GM21825 (cell line): ENCODE data around the gene FBXO39.
"Not testable (repeated sequence)": the region's sequence is repeated elsewhere in the genome, so short reads cannot be mapped to it uniquely, and the experiment has no call there.

Experiments used
- ATAC-seq: cut with Tn5 transposase; IDR thresholded peaks from one replicate; pipeline ENCODE4 v1.9.1; 2021; ENCODE audit warnings: mild to moderate bottlenecking, moderate library complexity; ENCODE audit not compliant: unreplicated experiment

The FBXO39 gene

DNA sequence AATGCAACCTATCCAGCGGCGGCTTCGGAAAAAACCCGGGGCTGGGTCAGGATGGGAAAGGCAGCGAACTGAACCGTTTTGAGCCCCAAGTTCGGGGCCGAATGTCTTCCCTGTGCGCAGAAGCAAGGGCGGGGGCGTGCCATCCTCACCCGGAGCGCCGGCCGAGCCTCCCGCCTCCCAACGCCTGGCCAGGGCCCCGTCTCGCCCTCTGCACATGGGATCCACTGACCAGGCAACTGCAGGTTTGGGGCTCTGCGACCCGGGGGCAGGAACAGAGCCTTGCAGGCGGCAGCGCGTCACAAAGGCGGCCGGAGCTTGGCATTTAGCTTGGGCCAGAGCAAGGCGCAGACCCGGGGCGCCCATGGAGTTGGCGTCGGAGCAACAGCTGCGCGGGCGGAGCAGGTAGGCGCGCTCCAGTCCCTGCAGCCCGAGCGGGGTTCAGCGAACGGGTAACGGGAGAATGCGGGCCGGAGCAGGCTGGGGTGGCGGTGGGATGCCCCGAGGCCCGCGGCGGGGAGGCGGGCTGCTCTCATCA, at the start of gene FBXO39:
Gene FBXO39, plus strand, starts transcription at position 345 of the 535 bp plus-strand sequence. CDS start 3,654 bp downstream, outside the sequence.
- no peak for ATAC-seq

GRCh38 chr17:6729531-6729930, 46.5 kb upstream of the FBXO39 start:
- ATAC-seq, result no peak

DNA sequence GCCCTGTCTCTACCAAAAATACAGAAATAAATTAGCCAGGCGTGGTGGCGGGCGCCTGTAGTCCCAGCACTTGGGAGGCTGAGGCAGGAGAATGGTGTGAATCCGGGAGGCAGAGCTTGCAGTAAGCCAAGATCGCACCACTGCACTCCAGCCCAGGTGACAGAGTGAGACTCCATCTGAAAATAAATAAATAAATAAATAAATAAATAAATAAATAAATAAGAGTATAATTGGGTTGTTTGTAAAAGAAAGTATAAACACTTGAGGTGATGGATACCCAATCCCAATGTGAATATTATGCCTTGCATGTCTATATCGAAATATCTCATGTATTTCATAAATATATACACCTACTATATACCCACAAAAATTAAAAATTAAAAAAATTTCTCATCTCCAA, 29.4 kb upstream of the FBXO39 start:
- ATAC-seq, result not testable (repeated sequence)

DNA sequence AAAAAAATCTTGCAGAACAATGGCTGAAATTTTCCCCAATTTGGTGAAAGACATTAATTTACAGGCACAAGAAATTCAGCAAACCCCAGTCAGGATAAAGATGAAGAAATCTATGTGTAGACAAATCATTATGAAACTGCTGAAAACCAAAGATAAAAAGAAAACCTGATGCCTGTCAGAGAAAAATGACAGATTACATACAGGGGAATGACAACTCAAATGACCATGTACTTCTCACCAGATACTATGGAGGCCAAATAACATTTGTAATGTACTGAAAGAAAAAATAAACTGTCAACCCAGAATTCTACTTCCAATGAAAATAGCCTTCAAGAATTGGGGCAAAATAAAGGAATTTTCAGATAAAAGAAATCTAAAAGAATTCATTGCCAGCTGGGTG, 27.4 kb upstream of the FBXO39 start:
- ATAC-seq, result no peak

DNA sequence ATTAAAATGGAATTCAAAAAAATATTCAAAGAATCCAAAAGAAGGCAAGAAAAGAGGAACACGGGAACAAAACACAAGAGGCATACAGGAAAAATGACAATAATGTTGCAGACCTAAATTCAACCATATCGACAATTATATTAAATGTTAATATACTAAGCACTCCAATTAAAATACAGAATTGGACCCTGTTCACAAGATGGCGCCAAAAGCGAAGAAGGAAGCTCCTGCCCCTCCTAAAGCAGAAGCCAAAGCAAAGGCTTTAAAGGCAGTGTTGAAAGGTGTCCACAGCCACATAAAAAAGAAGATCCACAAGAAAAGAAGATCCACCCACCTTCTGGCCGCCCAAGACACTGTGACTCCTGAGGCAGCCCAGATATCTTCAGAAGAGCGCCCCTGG, 26.5 kb upstream of the FBXO39 start:
- ATAC-seq, result no peak

DNA sequence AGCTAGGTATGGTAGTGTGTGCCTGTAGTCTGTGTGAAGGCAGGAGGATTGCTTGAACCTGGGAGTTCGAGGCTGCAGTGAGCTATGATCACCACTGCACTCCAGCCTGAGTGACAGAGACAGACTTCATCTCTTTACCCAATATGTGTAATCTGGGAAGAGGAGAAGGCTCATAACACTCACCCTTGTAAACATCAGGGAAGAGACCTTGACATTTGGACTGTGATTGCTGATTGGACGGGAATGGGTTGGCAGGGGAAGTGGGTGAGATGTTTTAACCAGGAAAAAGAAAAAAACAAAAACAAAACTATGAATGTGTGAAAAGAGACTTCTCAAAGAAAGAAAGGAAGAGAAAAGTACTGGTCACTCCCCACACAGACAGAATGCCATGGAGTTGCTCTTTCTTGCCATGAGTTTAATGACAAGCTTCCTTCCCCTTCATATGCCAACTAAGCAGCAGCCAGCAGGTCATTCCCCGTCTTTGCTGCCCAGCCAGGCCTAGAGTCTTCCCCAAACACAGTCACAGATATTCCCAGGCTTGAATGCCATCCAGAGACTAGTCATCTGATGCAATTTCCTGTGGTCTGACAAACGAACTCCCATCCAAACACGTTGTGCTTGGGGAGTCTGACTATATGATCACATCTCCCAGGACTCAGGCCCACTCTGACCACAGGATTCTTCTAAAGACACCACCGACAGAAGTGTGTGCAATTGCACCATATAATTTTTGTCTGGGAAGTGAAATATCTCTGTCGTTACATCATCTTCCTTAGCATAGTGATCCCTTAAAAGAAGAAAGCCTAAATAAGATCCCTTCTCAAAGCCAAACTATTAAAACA, 23.7 kb upstream of the FBXO39 start:
- no peak for ATAC-seq

GRCh38 chr17:6753006-6753445, 23.0 kb upstream of the FBXO39 start:
- no peak for ATAC-seq

DNA sequence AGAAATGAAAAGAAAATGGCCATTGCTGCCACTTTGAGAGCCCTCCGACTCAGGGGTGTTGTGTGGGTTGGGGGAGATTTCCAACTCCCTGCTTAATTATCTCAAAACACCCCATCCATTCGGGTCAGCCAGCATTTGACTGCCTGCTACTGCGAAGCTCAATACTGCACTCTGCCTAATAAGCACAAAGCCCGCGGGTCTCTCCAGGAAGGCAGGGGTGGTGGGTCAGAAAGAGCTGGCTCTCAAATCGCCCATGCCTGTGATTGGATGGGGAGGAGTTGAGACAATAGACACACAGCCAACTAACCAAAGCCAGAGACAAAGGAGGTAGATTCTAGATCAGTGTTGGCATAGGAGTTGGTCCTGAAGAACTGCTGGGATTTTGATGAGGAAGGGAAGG, 22.5 kb upstream of the FBXO39 start:
- no peak for ATAC-seq

- ATAC-seq, result no peak
Measured at GRCh38 chr17:6755281-6755680, 20.7 kb upstream of the FBXO39 start.

GRCh38 chr17:6755731-6756184, 20.3 kb upstream of the FBXO39 start, which contains the start of gene XAF1:
Gene XAF1, plus strand, starts transcription at chr17:6756046. Its CDS starts 33 bp downstream, at chr17:6756079.
- no peak for ATAC-seq

GRCh38 chr17:6756425-6757031, 19.5 kb upstream of the FBXO39 start:
- ATAC-seq, result no peak

DNA sequence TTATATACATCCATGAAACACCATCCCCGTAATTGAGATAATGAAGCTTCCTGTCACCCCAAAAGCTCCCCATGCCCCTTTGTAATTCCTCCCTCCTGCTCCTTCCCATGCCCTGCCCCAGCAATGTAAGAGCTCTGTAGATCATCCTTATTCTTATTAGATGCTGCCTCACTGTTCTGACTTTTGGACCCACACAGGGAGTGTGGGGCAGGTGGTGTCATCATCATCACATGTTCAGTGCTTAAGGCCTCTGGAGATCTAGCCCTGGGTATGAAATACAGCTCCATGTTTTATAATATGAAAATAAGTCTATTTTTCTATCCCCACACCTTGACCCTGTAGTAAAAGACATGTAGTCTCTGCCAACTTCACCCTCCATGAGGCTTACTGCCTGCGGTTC, 18.3 kb upstream of the FBXO39 start:
- ATAC-seq, result no peak

- no peak for ATAC-seq
Measured at GRCh38 chr17:6761779-6762178, 14.2 kb upstream of the FBXO39 start.

- ATAC-seq, result no peak
Measured at GRCh38 chr17:6768447-6768846, 7.6 kb upstream of the FBXO39 start.

GRCh38 chr17:6772016-6772415, 4.0 kb upstream of the FBXO39 start:
- ATAC-seq, result no peak

DNA sequence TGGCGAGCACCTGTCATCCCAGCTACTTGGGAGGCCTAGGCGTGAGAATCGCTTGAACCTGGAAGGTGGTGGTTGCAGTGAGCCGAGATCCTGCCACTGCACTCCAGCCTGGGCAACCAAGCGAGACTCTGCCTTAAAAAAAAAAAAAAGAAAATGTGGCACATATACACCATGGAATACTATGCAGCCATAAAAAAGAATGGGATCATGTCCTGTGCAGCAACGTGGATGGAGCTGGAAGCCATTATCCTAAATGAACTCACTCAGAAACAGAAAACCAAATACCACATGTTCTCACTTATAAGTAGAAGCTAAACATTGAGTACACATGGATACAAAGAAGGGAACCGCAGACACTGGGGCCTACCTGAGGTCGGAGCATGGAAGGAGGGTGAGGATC, 1.1 kb upstream of the FBXO39 start:
- ATAC-seq, result not testable (repeated sequence)

DNA sequence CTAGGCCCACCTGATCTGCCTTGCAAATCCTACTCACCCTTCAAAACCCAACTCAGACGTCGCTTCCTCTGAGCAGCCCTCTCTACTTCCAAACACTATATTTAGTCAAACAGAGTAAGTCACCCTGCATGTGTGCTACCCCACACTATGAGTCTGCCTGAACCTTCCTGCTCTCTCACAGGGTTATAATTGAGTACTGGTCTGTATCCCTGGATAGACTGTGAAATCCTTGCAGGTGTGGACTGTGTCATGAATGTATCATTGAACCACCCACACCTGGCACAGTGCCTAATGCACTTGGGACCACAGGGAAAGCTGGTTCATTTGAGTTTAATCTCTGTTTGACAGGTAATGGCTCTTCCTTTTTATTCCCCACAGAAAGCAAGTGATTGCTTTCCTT, 3.4 kb downstream of the FBXO39 start:
- ATAC-seq, result no peak

DNA sequence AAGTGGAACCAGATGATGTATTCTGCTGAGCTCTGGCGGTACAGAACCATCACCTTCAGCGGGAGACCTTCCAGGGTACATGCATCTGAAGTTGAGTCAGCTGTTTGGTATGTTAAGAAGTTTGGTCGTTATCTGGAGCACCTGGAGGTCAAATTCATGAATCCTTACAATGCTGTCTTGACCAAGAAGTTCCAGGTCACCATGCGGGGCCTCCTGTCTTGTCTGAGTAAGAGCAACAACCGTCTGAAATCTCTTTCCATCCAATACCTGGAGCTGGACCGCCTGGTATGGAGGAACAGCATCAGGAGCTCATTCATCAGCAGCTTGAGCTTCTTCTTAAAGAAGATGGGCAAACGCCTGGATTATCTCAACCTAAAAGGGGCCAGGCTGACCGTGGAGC, 4.0 kb downstream of the FBXO39 start:
- no peak for ATAC-seq

DNA sequence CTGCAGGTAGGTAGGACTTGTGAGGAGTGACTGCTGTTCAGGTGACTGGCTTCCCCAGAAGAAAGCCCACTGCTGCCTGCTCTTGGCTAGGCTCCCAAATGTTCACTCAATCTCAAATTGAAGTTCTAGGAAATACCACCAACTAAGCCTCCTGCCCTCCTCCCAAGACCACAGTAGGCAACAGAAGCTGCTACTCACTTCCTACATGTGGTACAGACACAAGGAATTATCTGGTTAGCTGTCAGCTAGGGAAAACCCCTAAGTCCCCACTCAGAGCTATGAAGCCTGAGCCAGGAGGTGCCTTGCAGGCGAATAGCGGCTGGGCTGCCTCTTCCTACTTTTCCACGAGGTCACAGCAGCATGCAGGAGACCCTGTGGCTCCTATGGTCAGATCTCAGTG, 4.9 kb downstream of the FBXO39 start:
- ATAC-seq, result no peak

- ATAC-seq, result no peak
Measured at GRCh38 chr17:6782244-6782643, 6.2 kb downstream of the FBXO39 start.

GRCh38 chr17:6786618-6787017, 10.6 kb downstream of the FBXO39 start:
- no peak for ATAC-seq
